Non-pigmented ciliary epithelial cell (primary cell): ENCODE results near the gene EPS8L2.
"Not testable (repeated sequence)": the region's sequence is repeated elsewhere in the genome, so short reads cannot be mapped to it uniquely, and the experiment has no call there.

Experiments used
- DNase-seq: peaks from one replicate; pipeline ENCODE4 v3.0.0-alpha.2; 2010; ENCODE audit warnings: low read depth

EPS8L2 gene

DNA sequence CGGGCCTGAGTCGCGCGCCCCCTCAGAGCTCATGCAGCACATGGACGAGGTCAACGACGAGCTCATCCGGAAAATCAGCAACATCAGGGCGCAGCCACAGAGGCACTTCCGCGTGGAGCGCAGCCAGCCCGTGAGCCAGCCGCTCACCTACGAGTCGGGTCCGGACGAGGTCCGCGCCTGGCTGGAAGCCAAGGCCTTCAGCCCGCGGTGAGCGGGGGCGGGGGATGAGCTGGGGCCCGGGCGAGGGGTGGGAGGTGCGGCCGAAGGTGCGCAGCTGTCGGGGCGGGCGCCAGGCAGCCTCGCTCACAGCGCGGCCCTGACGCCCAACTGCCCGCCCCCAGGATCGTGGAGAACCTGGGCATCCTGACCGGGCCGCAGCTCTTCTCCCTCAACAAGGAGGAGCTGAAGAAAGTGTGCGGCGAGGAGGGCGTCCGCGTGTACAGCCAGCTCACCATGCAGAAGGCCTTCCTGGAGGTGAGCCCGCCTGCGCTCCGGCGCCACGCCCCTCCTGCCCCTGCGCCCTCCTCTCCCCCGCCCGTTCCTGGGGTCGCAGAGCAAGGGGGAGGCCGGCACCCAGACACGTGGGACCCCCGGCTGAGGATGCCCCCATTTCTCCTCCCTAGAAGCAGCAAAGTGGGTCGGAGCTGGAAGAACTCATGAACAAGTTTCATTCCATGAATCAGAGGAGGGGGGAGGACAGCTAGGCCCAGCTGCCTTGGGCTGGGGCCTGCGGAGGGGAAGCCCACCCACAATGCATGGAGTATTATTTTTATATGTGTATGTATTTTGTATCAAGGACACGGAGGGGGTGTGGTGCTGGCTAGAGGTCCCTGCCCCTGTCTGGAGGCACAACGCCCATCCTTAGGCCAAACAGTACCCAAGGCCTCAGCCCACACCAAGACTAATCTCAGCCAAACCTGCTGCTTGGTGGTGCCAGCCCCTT lies 20.5 kb downstream of the EPS8L2 start:
- no peak for DNase-seq

DNA sequence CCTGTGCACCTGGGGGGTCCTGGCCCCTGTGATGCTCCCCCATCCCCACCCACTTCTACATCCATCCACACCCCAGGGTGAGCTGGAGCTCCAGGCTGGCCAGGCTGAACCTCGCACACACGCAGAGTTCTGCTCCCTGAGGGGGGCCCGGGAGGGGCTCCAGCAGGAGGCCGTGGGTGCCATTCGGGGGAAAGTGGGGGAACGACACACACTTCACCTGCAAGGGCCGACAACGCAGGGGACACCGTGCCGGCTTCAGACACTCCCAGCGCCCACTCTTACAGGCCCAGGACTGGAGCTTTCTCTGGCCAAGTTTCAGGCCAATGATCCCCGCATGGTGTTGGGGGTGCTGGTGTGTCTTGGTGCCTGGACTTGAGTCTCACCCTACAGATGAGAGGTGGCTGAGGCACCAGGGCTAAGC lies 21.3 kb downstream of the EPS8L2 start:
- DNase-seq = no peak

DNA sequence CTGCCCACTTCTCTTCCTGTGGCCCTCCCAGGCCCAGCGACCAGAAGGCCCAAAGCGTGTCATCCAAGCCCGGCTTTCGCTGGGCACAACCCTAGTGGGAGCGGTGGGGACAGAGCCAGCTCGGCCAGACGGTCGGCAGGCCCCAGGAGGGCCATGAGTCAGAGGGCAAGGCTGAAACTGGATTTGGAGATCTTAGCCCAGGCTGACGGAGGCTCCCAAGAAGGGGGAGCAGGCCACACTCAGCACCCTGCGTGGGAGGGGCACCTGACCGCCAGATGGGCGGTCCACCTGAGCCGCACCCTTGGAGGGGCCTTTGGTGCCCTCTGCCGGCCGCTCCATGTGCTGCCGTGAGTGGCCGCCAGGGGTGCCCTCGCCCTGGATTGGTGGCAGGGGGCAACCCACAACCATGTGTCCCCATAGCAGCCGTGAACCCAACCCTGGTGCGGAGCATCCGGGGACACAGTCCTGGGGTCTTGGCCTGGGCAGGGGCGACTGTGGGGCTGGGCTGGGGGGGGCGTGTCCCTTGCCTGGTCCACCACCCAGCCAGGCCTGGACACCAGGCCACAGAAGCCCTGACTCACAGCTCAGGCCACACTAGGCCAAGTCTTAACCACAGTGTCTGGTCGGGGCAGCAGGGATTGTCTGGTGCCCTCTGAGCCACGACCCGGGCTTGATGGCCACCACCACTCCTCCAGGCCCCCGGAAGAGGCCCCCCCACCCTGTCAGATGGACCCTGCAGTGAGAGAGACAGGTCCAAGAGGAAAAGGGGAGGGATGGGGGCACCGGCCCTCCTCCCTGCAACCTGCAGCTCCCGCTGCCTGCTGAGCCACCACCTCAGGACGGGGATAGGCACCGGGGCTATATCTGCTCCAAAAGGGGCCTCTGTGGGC lies 22.1 kb downstream of the EPS8L2 start:
- DNase-seq = no peak

DNA sequence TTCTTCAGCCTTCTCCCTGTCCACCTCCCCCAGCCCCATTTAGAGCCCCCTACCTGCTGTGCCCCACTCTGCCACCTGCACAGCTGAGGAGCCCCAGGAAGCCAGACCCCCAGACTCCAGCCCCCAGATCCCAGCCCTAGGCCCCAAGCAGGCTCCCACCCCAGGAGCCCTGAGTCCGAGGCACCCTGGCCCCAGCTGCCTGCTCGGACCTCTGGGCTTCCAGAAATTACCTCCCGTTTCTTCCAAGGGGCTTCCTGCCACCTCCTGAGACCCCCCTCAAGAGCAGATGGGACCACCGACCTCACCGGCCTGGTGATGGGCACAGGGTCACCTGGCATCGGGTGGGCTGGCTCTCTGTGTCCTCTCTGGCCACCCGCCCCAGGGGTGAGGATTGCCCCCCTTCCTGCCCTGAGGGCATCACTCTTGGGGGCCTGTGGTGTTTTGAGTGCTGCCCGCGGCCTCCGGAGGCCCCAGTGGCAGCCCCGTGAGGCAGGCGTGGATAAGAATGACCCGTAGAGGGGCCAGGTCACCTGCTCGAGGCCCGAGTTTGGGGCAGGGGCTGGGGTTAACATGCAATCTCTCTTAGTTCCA lies 23.0 kb downstream of the EPS8L2 start:
- DNase-seq = no peak

DNA sequence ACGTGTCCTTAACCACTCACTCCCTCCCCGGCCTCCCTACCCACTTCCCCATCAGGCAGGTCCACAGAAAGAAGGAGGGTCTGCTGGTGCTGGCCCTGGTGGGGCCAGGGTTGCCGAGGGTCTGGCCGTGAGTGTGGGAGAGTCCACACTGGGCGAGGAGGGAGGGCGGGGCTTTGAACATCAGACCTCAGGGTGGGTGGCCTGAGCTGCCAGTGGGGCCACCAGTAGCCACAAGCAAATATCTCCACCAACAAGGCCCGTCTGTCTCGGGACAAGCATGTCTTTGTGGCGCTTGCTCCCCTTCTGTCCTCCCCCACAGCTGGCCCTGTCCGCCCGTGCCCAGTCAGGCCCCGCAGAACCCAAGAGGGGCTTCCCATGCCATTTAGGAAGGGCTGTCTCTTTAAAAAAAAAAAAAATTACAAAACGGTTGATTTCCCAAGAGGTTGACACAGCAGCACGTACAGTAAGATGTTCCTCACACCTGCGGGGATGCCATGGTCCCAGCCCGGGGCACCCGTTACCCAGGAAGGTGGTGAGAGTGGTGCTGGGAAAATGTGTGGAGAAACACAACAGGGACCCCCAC lies 23.6 kb downstream of the EPS8L2 start:
- no peak for DNase-seq

DNA sequence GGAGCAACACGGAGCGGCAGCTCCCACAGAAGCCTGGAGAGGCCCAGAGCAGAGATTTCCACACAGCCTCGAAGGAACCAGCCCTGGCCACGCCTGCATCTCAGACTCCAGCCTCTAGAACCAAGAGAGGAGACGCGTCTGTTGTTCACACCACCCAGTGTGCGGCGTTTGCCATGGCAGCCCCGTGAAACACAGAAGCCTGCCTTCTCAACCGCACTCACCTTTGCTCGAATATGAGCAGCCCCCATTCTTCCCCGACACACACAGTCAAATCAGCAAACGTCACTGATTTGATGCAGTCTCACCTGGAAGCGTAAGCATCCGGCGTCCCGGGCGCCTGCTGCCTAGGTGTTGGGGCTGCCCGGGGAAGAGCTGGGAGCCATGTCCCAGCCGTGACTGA lies 27.0 kb downstream of the EPS8L2 start:
- no peak for DNase-seq

DNA sequence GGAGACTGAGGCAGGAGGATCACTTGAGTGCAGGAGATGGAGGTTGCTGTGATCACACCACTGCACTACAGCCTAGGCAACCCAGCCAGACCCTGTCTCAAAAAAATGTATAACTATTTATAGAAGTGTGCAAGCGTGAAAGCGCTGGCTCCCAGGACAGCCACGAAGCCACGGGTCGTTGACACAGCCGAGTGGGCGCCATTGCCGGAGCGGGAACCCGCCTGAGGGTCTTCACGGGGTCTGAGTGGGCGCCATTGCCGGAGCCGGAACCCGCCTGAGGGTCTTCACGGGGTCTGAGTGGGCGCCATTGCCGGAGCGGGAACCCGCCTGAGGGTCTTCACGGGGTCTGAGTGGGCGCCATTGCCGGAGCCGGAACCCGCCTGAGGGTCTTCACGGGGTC lies 28.5 kb downstream of the EPS8L2 start:
- not testable (repeated sequence) for DNase-seq

DNA sequence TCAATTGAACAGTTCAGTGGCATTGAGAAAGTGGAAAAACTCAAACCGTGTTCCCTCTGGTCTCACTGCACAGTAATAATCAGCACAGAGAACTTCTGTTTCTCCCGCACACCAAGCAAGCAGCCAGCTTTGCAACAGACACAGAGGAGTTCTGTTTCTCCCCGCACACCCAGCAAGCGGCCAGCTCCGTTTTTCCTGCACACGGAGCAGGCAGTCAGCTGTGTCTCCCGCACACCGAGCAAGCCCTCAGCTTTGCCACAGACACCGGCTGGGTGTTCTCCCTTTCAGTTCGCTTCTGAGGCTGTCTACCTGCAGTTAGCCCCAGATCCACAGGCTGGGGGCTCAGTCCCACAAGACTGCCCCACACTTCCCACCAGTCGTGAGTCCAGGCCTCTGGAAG lies 31.3 kb downstream of the EPS8L2 start:
- DNase-seq = no peak

DNA sequence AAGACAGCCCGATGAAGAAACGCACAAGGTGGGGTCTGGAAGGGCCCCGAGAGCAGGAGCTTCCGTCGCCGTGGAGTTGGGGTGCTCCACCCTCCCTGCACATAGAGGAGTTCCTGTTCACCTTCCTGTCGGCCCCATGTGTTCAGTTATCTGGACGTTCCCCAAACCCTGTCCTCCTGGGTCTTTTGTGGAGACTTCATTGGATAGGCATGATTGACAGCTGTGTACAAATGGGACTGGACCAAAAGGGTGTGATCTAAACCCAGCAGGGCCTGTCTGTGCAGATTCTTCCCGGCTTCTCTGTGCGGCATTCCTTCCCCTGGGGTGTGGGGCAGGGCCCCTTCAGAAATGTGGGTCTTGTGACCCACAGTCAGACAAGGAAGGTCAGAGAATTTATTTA lies 31.9 kb downstream of the EPS8L2 start:
- not testable (repeated sequence) for DNase-seq

DNA sequence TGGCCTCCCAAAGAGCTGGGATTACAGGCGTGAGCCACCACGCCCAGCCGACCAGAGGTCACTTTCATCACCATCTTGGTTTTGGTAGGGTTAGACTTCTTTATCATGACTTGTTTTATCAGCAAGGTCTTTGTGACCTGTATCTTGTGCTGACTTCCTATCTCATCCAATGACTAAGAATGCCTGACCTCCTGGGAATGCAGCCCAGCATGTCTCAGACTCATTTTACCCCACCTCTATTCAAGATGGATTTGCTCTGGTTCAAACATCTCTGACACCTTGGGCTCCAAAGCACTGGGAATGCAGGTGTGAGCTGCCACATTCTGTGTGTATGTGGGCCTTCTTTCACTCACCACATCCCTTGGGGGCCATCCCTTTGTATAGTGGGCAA lies 36.1 kb downstream of the EPS8L2 start:
- no peak for DNase-seq

DNA sequence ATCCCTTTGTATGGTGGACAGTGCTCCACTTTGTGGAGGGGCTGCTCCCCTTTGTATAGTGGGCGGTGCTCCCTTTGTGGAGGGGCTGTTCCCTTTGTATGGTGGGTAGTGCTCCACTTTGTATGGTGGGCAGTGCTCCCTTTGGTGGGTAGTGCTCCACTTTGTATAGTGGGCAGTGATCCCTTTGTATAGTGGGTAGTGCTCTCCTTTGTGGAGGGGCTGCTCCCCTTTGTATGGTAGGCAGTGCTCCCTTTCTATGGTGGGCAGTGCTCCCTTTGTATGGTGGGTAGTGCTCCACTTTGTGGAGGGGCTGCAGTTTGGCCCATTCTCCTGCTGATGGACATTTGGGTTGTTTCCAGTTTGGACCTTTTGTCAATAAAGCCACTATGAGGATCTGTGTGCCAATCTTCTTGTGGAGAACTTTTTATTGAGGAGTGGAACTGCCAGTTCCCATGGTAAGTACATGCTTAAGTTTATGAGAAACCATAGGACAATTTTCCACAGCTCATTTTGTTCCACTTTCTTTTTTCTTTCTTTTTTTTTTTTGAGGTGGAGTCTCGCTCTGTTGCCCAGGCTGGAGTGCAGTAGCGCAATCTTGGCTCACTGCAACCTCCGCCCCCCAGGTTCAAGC lies 36.7 kb downstream of the EPS8L2 start:
- DNase-seq = no peak

DNA sequence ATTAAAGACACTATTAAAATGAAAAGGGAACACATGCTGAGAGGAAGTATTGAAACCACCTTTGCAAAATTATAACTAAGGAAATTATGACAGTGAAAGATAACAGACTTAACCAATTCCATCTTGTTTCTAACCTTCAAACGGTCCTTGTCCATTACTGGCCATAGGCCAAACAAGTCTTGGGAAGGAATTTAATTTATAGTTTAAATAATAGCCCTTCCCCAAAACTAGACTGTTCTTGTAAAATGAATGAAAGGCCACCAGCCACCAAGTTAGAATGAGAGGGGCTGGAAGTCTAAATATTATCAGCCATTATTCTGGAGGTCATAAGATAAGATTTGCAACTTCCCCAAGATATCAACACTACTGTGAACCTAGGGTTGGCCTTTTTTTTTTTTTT lies 39.4 kb downstream of the EPS8L2 start:
- no peak for DNase-seq

DNA sequence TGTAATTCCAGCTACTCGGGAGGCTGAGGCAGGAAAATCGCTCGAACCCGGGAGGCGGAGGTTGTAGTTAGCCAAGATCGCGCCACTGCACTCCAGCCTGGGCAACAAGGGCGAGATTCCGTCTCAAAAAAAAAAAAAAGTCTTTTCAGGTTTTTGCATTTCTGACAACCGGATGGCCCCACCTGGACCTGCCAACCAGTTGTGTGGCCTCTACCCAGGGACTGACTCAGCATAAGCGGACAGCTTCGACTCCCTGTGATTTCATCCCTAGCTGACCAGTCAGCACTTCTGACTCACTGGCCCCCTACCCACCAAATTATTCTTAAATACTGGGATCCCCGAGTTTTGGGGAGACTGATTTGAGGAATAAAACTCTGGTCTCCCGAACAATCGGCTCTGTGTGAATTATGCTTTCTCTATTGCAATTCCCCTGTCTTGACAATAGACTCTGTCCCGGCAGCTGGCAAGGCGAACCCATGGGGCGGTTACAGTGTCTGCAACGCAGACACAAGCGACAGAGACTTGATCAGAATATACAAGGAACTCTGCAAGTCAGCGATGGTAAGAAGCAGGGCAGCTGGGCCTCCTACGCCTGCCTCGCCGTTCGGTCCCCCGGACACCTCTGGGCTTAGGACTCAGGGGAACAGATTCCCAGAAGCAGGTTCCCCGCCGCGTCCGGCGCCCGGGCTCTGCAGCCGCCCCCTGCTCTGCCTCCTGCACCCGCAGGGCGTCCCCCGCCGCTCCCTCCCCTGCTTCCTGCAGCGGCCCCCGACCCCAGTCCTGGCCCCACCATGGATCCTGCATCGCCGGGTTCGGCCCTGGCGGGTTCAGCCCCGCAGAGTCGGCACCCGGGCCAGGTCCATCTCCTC lies 40.5 kb downstream of the EPS8L2 start:
- DNase-seq = no peak

DNA sequence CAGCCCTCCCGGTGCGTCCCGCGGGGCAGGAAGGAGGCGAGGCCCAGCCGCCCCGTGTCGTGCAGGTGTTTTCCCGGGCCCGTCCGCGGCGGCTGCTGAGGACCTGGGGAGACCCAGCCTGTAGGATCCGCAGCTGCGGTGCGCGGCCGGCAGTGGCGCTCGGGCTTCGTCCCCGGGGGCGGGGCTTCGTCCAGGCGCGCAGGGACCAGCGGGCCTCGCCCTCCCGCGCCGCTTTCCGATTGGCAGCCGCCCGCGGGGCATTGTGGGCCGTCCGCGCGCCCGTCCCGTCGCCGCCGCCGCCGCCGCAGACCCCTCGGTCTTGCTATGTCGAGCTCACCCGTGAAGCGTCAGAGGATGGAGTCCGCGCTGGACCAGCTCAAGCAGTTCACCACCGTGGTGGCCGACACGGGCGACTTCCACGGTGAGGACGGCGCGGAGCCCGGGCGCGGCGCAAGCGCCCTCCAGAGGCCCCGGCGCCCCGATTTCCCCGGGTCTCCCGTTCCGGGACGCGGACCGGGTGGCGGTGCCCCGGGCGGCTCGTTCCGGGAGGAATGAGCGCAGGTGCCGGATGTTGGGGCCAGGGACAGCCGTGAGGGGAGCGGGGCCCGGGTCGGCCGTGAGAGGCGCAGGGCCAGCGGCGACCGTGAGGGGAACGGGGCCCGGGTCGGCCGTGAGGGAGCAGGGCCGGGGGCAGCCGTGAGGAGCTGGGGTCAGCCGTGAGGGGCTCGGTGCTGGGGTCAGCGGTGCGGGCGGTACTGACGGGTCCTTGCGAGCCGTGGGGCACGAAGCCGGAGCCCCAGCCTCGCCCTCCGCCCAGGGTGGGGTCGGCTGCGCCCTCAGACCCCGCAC lies 41.4 kb downstream of the EPS8L2 start, which contains the start of gene TALDO1:
Gene TALDO1 (plus strand): TSS at position 307 of the 849 bp plus-strand sequence. CDS start 18 bp downstream, at position 325.
- DNase-seq = no peak

DNA sequence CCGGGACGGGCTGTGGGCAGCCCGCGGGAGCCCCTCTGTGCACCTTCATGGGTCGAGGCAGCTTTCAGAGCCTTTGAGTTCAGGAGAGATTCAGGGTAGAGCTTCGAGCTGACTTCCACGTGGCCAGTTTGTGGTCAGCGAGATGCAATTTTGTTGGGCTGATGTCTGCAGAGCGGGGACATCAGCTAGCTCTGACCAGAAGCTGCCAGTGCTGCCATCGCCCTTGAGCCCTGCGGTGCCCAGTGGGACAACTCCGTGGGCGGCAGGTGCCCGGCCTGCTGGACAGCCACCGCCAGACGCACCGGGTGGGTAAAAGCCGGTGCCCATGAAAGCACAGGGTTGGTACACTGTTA lies 42.0 kb downstream of the EPS8L2 start:
- no peak for DNase-seq

DNA sequence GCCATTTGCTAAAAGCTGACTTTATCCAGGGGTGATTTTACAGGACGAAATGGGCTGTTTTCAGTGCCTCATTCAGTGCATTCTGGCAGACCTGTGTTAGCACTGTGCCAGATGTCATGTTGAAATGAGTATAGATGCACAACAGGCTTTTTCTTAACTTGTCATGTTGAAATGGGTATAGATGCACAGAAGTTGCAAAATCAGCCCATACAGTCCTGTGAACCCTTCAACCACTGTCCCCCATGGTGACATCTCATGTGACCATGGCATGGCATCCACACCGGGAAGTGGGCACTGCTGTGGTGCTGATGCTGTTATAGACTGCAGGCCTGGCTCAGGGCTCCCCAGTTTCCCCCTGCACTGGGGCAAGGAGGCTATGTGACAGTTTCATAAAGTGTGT lies 43.7 kb downstream of the EPS8L2 start:
- DNase-seq = no peak

DNA sequence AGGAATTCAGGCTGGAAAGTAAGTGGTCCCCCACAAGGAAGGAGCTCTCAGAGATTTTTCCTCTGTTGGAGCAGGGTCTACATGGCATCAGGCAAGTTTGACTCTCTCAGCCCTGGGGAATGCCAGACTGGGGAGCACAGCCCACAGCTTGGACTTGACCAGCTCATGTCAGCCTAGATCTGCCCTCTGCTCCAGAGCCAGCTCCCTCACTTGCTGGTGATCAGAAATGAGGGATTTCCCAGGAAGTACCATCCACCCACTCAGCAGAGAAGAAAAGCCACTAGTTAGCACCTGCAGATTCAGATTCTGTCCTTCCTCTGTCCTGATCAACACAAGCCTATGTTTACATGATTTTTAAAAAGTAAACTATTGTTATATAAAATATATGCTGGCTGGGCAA lies 54.2 kb downstream of the EPS8L2 start:
- DNase-seq = no peak

DNA sequence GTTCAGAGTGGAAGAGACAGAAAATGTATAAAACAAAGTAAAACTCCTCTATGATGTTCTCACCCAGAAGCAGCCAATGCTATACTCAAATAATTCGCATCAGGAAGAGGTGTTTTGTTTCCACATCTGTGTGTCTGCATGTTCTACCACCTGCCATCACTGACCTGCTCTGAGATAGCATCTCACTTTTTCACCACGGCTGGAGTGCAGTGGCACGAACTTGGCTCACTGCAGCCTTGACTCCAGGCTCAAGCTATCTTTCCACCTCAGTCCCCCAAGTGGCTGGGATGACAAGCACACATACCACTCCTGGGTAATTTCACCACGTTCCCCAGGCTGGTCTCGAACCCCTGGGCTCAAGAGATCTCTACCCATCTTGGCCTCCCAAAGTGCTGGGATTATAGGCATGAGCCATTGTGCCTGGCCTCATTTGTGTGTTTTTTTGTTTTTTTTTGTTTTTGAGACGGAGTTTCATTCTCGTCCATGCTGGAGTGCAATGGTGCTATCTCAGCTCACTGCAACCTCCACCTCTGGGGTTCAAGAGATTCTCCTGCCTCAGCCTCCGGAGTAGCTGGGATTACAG lies 55.6 kb downstream of the EPS8L2 start:
- DNase-seq = no peak

DNA sequence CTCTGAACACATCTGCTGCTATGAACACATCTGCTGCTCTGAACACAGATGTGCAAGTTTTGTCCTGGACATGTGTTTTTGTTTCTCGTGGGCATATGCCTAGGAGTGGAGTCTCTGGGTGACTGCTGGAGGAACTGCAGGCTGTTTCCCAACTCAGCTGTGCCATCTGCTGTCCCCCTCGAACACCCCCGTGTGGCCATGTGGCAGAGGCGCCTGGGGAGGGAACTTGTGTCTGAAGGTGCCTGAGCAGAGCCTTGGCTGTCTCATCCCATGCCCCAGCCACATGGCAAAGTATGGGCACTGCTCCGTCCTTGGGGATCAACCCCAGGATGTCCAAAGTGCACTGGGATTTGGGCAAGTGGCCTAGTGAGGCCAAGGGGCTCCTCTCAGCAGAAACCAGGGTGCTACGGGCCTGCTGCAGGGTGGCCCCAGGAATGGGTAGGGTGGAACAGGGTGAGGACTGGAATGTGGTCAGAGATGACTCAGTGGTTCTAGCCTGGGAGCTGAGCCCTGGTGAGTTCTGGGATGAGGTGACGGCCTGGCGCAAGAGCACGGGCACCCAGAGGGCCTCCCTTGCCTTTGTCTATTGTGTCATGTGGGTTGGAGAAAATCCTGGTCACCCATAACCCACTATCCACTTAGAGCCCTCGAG lies 56.5 kb downstream of the EPS8L2 start:
- DNase-seq = no peak
